Superior temporal gyrus (tissue), 1 donor: ENCODE data around the gene MAPK11.

ENCODE experiments used
- DNase-seq: peaks from one replicate; pipeline ENCODE4 v3.0.0-alpha.2; 2016; ENCODE audit errors: extremely low spot score

Gene MAPK11

GRCh38 chr22:50224071-50224470, 46.1 kb downstream of the MAPK11 start:
- DNase-seq: no peak

GRCh38 chr22:50222508-50222907, 47.7 kb downstream of the MAPK11 start:
- DNase-seq: no peak

GRCh38 chr22:50221410-50222300, 48.5 kb downstream of the MAPK11 start:
- no peak for DNase-seq

- no peak for DNase-seq
Measured at GRCh38 chr22:50220603-50221409, 49.4 kb downstream of the MAPK11 start.

GRCh38 chr22:50219800-50220602, 50.2 kb downstream of the MAPK11 start:
- no peak for DNase-seq

- no peak for DNase-seq
Measured at GRCh38 chr22:50218996-50219727, 51.0 kb downstream of the MAPK11 start.

GRCh38 chr22:50218153-50218995, 51.8 kb downstream of the MAPK11 start:
- DNase-seq: no peak

GRCh38 chr22:50217543-50218152, 52.5 kb downstream of the MAPK11 start:
- no peak for DNase-seq

GRCh38 chr22:50216684-50217520, 53.3 kb downstream of the MAPK11 start:
- no peak for DNase-seq

- no peak for DNase-seq
Measured at GRCh38 chr22:50216055-50216683, 54.0 kb downstream of the MAPK11 start.

GRCh38 chr22:50215297-50216054, 54.7 kb downstream of the MAPK11 start:
- no peak for DNase-seq
